ENCODE measurements around the gene GEMIN4.

GEMIN4 gene

GRCh38 chr17:798246-798645, 46.2 kb upstream of the GEMIN4 start:
- no peak overlapping the region for H3K27ac ChIP-seq (ENCODE audit: low read length)
- H3K79me2 ChIP-seq (ENCODE audit: low read length), result no peaks in the 10 kb centered on the region
- no peak overlapping the region for H2AFZ ChIP-seq (ENCODE audit: low read depth, low read length)
- no peaks in the 10 kb centered on the region for H3K4me1 ChIP-seq (ENCODE audit: low read length)
- no peak overlapping the region for H3K4me3 ChIP-seq (ENCODE audit: low read length)
- H4K20me1 ChIP-seq (ENCODE audit: insufficient read depth, low read length), result no peaks in the 10 kb centered on the region
- no peak for TF ChIP-seq CTCF (IDR thresholded peaks at IDR 0.05; ENCODE audit: low read depth, low read length)
- no peak for TF ChIP-seq EZH2phosphoT487 (IDR thresholded peaks at IDR 0.05; ENCODE audit: low read depth)
- no peaks in the 10 kb centered on the region for H3K27me3 ChIP-seq (ENCODE audit: low read depth, low read length)
- H3K9me3 ChIP-seq (ENCODE audit: insufficient read depth, low read length), result no peaks in the 10 kb centered on the region
- no peak overlapping the region for H3K4me2 ChIP-seq (ENCODE audit: low read length)
- H3K9ac ChIP-seq (ENCODE audit: low read length), result no peak overlapping the region
- no peaks in the 10 kb centered on the region for H3K36me3 ChIP-seq (replicated peaks; ENCODE audit: low read depth, low read length)

- no peak overlapping the region for H3K9ac ChIP-seq (ENCODE audit: low read length)
- TF ChIP-seq EZH2phosphoT487 (IDR thresholded peaks at IDR 0.05; ENCODE audit: low read depth) (no peak), CTCF (IDR thresholded peaks at IDR 0.05; ENCODE audit: low read depth, low read length) (no peak)
- H2AFZ ChIP-seq (ENCODE audit: low read depth, low read length), result no peak overlapping the region
- H3K27ac ChIP-seq (ENCODE audit: low read length), result no peak overlapping the region
- no peaks in the 10 kb centered on the region for H3K9me3 ChIP-seq (ENCODE audit: insufficient read depth, low read length)
- H3K4me3 ChIP-seq (ENCODE audit: low read length), result no peak overlapping the region
- no peak overlapping the region for H3K4me2 ChIP-seq (ENCODE audit: low read length)
- H3K36me3 ChIP-seq (replicated peaks; ENCODE audit: low read depth, low read length), result no peaks in the 10 kb centered on the region
- H3K79me2 ChIP-seq (ENCODE audit: low read length), result no peaks in the 10 kb centered on the region
- no peaks in the 10 kb centered on the region for H4K20me1 ChIP-seq (ENCODE audit: insufficient read depth, low read length)
- no peaks in the 10 kb centered on the region for H3K4me1 ChIP-seq (ENCODE audit: low read length)
- no peaks in the 10 kb centered on the region for H3K27me3 ChIP-seq (ENCODE audit: low read depth, low read length)
Observed at GRCh38 chr17:797236-797840, 45.3 kb upstream of the GEMIN4 start.

- Histone ChIP-seq H4K20me1 (ENCODE audit: insufficient read depth, low read length) (no peaks in the 10 kb centered on the region), H3K9ac (ENCODE audit: low read length) (no peak overlapping the region), H3K4me3 (ENCODE audit: low read length) (no peak overlapping the region), H3K4me2 (ENCODE audit: low read length) (no peak overlapping the region), H2AFZ (ENCODE audit: low read depth, low read length) (no peak overlapping the region), H3K9me3 (ENCODE audit: insufficient read depth, low read length) (no peaks in the 10 kb centered on the region), H3K79me2 (ENCODE audit: low read length) (no peaks in the 10 kb centered on the region), H3K27ac (ENCODE audit: low read length) (no peak overlapping the region), H3K27me3 (ENCODE audit: low read depth, low read length) (no peaks in the 10 kb centered on the region), H3K36me3 (replicated peaks; ENCODE audit: low read depth, low read length) (no peaks in the 10 kb centered on the region), H3K4me1 (ENCODE audit: low read length) (no peaks in the 10 kb centered on the region)
- no peak for TF ChIP-seq EZH2phosphoT487 (IDR thresholded peaks at IDR 0.05; ENCODE audit: low read depth)
Observed at GRCh38 chr17:796609-797008, 44.5 kb upstream of the GEMIN4 start.

GRCh38 chr17:795721-796120, 43.7 kb upstream of the GEMIN4 start:
- no peak for TF ChIP-seq EZH2phosphoT487 (IDR thresholded peaks at IDR 0.05; ENCODE audit: low read depth)
- no peak for TF ChIP-seq CTCF (IDR thresholded peaks at IDR 0.05; ENCODE audit: low read depth, low read length)

More at GRCh38 chr17:795721-796120, 43.7 kb upstream of the GEMIN4 start:
- Histone ChIP-seq H4K20me1 (ENCODE audit: insufficient read depth, low read length) (no peaks in the 10 kb centered on the region), H3K27me3 (ENCODE audit: low read depth, low read length) (no peaks in the 10 kb centered on the region), H3K9me3 (ENCODE audit: insufficient read depth, low read length) (no peaks in the 10 kb centered on the region), H3K4me1 (ENCODE audit: low read length) (no peaks in the 10 kb centered on the region), H3K79me2 (ENCODE audit: low read length) (no peaks in the 10 kb centered on the region), H3K36me3 (replicated peaks; ENCODE audit: low read depth, low read length) (no peaks in the 10 kb centered on the region), H3K4me3 (ENCODE audit: low read length) (no peak overlapping the region), H2AFZ (ENCODE audit: low read depth, low read length) (no peak overlapping the region), H3K4me2 (ENCODE audit: low read length) (no peak overlapping the region), H3K27ac (ENCODE audit: low read length) (no peak overlapping the region), H3K9ac (ENCODE audit: low read length) (no peak overlapping the region)
